Measurements from ENCODE around the gene MICB. TPM values are rescaled to one million over a fixed set of nuclear protein-coding genes. Genes with fewer than 3 reads are reported as not detected.

MICB gene
- total RNA-seq, 1 experiment from 2014 or later, result 37.0 TPM

DNA sequence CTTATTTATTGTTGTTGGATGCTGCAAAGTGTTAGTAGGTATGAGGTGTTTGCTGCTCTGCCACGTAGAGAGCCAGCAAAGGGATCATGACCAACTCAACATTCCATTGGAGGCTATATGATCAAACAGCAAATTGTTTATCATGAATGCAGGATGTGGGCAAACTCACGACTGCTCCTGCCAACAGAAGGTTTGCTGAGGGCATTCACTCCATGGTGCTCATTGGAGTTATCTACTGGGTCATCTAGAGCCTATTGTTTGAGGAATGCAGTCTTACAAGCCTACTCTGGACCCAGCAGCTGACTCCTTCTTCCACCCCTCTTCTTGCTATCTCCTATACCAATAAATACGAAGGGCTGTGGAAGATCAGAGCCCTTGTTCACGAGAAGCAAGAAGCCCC lies 12.1 kb downstream of the MICB start (continued):
- TF ChIP-seq, protein P1, sequence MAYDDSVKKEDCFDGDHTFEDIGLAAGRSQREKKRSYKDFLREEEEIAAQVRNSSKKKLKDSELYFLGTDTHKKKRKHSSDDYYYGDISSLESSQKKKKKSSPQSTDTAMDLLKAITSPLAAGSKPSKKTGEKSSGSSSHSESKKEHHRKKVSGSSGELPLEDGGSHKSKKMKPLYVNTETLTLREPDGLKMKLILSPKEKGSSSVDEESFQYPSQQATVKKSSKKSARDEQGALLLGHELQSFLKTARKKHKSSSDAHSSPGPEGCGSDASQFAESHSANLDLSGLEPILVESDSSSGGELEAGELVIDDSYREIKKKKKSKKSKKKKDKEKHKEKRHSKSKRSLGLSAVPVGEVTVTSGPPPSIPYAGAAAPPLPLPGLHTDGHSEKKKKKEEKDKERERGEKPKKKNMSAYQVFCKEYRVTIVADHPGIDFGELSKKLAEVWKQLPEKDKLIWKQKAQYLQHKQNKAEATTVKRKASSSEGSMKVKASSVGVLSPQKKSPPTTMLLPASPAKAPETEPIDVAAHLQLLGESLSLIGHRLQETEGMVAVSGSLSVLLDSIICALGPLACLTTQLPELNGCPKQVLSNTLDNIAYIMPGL (CRISPR knock-in tag; IDR thresholded peaks at IDR 0.05), result no peak
- TF ChIP-seq, protein P2, sequence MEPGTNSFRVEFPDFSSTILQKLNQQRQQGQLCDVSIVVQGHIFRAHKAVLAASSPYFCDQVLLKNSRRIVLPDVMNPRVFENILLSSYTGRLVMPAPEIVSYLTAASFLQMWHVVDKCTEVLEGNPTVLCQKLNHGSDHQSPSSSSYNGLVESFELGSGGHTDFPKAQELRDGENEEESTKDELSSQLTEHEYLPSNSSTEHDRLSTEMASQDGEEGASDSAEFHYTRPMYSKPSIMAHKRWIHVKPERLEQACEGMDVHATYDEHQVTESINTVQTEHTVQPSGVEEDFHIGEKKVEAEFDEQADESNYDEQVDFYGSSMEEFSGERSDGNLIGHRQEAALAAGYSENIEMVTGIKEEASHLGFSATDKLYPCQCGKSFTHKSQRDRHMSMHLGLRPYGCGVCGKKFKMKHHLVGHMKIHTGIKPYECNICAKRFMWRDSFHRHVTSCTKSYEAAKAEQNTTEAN (CRISPR knock-in tag; IDR thresholded peaks at IDR 0.05), result no peak
- no peak for TF ChIP-seq GTF2I (CRISPR knock-in tag; conservative IDR thresholded peaks at IDR 0.05)
- TF ChIP-seq ZNF317 (CRISPR knock-in tag; IDR thresholded peaks at IDR 0.05; ENCODE audit: borderline replicate concordance, low read depth), result no peak
- no peak for TF ChIP-seq MYBL2 (CRISPR knock-in tag; IDR thresholded peaks at IDR 0.05)

DNA sequence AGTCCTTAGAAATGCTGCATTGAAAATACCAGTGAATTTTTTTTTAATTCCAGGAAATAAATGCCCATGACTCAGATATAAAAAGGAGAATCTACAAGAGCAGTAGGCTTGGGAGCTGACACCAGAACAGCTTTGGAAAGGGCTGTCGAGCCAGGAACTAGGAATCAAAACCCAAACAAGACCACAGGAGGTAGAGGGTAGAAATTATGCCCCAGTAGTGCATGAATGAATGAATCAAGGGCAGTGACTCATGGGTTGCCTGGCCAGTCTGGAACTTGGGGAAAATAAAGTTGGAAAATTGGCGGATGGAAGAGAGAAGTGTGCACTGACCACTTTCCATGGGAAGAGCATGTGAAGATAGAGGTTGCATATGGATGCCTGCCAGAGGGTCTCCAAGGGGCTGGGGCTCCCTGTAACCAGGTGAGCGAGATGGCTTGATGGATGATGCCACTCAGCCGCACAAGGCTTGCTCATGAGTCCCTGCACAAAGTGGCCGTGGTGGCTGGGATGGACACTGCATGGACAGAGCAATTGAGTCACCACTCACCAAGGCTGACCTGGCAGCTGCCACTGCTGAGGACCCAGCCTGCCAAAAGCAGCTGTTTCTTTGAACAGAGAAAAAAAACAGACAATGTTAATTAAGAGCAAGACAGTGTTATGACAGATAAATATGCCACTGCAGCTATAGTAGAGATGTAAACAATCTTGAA lies 15.7 kb downstream of the MICB start:
- Mint-ChIP-seq H3K4me1 (no peaks in the 10 kb centered on the region), H3K27ac (no peak overlapping the region), H3K4me3 (no peak overlapping the region), H3K27me3 (ENCODE audit: low read depth) (no peaks in the 10 kb centered on the region), H3K36me3 (peaks cover 26% of the 10 kb centered on the region), H3K9me3 (peaks cover 5% of the 10 kb centered on the region; the same call in 1 of the 2 replicates)
- no peak for ATAC-seq
- ChIA-PET CTCF (interaction anchor here (0.6 to 1.3 kb wide), 2 partner anchors 71 to 98 kb away, joined by 3 read pairs; no protein-coding TSS in a partner anchor), POLR2A (interaction anchor here (1.5 kb wide), 1 partner anchor 15 kb away, joined by 3 read pairs; no protein-coding TSS in a partner anchor)
- TF ChIP-seq, protein P3, sequence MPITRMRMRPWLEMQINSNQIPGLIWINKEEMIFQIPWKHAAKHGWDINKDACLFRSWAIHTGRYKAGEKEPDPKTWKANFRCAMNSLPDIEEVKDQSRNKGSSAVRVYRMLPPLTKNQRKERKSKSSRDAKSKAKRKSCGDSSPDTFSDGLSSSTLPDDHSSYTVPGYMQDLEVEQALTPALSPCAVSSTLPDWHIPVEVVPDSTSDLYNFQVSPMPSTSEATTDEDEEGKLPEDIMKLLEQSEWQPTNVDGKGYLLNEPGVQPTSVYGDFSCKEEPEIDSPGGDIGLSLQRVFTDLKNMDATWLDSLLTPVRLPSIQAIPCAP (CRISPR knock-in tag; IDR thresholded peaks at IDR 0.05), result no peak
- TF ChIP-seq IRF2 (CRISPR knock-in tag; IDR thresholded peaks at IDR 0.05; ENCODE audit: borderline replicate concordance, low read depth) (no peak), MYBL2 (CRISPR knock-in tag; IDR thresholded peaks at IDR 0.05) (no peak), SOX15 (CRISPR knock-in tag; IDR thresholded peaks at IDR 0.05) (no peak), TEAD1 (CRISPR knock-in tag; IDR thresholded peaks at IDR 0.05) (no peak), KAT7 (CRISPR knock-in tag; IDR thresholded peaks at IDR 0.05; ENCODE audit: borderline replicate concordance) (no peak), TP53 (CRISPR knock-in tag; IDR thresholded peaks at IDR 0.05) (no peak)
- TF ChIP-seq, protein P4, sequence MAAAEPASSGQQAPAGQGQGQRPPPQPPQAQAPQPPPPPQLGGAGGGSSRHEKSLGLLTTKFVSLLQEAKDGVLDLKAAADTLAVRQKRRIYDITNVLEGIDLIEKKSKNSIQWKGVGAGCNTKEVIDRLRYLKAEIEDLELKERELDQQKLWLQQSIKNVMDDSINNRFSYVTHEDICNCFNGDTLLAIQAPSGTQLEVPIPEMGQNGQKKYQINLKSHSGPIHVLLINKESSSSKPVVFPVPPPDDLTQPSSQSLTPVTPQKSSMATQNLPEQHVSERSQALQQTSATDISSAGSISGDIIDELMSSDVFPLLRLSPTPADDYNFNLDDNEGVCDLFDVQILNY (CRISPR knock-in tag; IDR thresholded peaks at IDR 0.05), result no peak
- TF ChIP-seq, protein P5, sequence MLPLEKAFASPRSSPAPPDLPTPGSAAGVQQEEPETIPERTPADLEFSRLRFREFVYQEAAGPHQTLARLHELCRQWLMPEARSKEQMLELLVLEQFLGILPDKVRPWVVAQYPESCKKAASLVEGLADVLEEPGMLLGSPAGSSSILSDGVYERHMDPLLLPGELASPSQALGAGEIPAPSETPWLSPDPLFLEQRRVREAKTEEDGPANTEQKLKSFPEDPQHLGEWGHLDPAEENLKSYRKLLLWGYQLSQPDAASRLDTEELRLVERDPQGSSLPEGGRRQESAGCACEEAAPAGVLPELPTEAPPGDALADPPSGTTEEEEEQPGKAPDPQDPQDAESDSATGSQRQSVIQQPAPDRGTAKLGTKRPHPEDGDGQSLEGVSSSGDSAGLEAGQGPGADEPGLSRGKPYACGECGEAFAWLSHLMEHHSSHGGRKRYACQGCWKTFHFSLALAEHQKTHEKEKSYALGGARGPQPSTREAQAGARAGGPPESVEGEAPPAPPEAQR (CRISPR knock-in tag; IDR thresholded peaks at IDR 0.05), result no peak
- TF ChIP-seq, protein P6, sequence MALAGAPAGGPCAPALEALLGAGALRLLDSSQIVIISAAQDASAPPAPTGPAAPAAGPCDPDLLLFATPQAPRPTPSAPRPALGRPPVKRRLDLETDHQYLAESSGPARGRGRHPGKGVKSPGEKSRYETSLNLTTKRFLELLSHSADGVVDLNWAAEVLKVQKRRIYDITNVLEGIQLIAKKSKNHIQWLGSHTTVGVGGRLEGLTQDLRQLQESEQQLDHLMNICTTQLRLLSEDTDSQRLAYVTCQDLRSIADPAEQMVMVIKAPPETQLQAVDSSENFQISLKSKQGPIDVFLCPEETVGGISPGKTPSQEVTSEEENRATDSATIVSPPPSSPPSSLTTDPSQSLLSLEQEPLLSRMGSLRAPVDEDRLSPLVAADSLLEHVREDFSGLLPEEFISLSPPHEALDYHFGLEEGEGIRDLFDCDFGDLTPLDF (CRISPR knock-in tag; IDR thresholded peaks at IDR 0.05), result no peak
- DNase-seq (ENCODE audit: low spot score), result no peak

DNA sequence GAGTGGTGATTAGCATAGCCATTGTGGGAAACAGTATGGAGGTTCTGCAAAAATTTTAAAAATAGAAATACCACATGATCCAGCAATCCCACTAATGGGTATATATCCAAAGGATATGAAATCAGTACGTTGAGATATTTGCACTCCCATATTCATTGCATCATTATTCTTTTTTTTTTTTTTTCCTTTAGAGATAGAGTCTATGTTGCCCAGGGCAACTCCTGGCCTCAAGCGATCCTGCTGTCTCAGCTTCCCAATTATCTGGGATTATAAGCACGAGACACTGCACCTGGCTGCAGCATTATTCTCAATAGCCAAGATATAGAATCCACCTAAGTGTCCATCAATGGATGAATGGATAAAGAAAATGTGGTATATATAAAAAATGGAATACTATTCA lies 23.9 kb downstream of the MICB start:
- no peaks in the 10 kb centered on the region for H3K4me1 Mint-ChIP-seq
- no peak overlapping the region for H3K4me3 Mint-ChIP-seq
- POLR2A ChIA-PET, result no interaction called here
- no peaks in the 10 kb centered on the region for H3K36me3 Mint-ChIP-seq
- H3K27ac Mint-ChIP-seq, result no peak overlapping the region
- CTCF ChIA-PET, result interaction anchor here (1.0 kb wide), 1 partner anchor 59 kb away, joined by 4 read pairs; no protein-coding TSS in a partner anchor
- no peak for DNase-seq (ENCODE audit: low spot score)
- no peak for ATAC-seq
- no peaks in the 10 kb centered on the region; the same call in 1 of the 2 replicates for H3K27me3 Mint-ChIP-seq (ENCODE audit: low read depth)
- H3K9me3 Mint-ChIP-seq, result no peaks in the 10 kb centered on the region
- TF ChIP-seq ZNF317 (CRISPR knock-in tag; IDR thresholded peaks at IDR 0.05; ENCODE audit: borderline replicate concordance, low read depth) (no peak), ZNF121 (CRISPR knock-in tag; IDR thresholded peaks at IDR 0.05) (no peak), CREB1 (CRISPR knock-in tag; IDR thresholded peaks at IDR 0.05) (no peak), TP53 (CRISPR knock-in tag; IDR thresholded peaks at IDR 0.05) (no peak), KAT7 (CRISPR knock-in tag; IDR thresholded peaks at IDR 0.05; ENCODE audit: borderline replicate concordance) (no peak)
- TF ChIP-seq, protein P3 (CRISPR knock-in tag; IDR thresholded peaks at IDR 0.05), result no peak
- TF ChIP-seq, protein P7, sequence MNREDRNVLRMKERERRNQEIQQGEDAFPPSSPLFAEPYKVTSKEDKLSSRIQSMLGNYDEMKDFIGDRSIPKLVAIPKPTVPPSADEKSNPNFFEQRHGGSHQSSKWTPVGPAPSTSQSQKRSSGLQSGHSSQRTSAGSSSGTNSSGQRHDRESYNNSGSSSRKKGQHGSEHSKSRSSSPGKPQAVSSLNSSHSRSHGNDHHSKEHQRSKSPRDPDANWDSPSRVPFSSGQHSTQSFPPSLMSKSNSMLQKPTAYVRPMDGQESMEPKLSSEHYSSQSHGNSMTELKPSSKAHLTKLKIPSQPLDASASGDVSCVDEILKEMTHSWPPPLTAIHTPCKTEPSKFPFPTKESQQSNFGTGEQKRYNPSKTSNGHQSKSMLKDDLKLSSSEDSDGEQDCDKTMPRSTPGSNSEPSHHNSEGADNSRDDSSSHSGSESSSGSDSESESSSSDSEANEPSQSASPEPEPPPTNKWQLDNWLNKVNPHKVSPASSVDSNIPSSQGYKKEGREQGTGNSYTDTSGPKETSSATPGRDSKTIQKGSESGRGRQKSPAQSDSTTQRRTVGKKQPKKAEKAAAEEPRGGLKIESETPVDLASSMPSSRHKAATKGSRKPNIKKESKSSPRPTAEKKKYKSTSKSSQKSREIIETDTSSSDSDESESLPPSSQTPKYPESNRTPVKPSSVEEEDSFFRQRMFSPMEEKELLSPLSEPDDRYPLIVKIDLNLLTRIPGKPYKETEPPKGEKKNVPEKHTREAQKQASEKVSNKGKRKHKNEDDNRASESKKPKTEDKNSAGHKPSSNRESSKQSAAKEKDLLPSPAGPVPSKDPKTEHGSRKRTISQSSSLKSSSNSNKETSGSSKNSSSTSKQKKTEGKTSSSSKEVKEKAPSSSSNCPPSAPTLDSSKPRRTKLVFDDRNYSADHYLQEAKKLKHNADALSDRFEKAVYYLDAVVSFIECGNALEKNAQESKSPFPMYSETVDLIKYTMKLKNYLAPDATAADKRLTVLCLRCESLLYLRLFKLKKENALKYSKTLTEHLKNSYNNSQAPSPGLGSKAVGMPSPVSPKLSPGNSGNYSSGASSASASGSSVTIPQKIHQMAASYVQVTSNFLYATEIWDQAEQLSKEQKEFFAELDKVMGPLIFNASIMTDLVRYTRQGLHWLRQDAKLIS (CRISPR knock-in tag; IDR thresholded peaks at IDR 0.05; ENCODE audit: borderline replicate concordance), result no peak
